Epithelial cell of proximal tubule (primary cell): Measurements from ENCODE around the gene STON1. TPM values are rescaled to one million over a fixed set of nuclear protein-coding genes. Genes with fewer than 3 reads are reported as not detected.

Experiments used
- DNase-seq: peaks from one replicate; pipeline ENCODE4 v3.0.0-alpha.2; 2011; ENCODE audit warnings: low read depth
- H3K4me3 ChIP-seq: 2 replicates; pipeline ENCODE4 v1.5.1; 2011; ENCODE audit warnings: low read depth, mild to moderate bottlenecking, low read length
- total RNA-seq: library from RNA; depleted of rRNA; stranded (reverse); fragments of >200 nt; gene quantifications from 2 replicates; pipeline ENCODE4 v1.2.3, GENCODE V29; 2015
- TF ChIP-seq, protein P1 (sequence below): conservative IDR thresholded peaks from 2 replicates; pipeline ENCODE4 v1.5.1; 2012; ENCODE audit warnings: low read depth, mild to moderate bottlenecking, low read length

STON1 gene
- total RNA-seq, 1 donor from 2014 or later: 2.0 TPM

DNA sequence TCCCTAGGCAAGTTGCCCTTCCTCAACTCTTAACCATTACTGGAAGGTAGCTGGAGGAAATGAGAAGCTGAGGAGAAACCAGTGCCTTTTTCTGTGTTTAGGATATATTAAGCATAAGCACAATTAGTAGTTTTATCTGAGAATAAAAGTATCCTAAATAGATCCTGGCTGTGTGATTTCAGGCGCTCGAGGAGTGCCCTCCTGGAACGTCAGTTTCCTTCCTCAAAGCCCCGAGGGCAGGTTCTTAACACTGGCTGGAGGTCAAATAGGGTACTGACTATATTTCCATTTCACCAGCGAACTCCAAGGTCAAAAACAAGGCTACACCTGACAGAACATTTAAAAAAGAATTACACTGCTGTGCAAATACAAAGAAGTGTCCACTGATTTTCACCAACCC lies 1.5 kb upstream of the STON1 start:
- TF ChIP-seq, protein P1, sequence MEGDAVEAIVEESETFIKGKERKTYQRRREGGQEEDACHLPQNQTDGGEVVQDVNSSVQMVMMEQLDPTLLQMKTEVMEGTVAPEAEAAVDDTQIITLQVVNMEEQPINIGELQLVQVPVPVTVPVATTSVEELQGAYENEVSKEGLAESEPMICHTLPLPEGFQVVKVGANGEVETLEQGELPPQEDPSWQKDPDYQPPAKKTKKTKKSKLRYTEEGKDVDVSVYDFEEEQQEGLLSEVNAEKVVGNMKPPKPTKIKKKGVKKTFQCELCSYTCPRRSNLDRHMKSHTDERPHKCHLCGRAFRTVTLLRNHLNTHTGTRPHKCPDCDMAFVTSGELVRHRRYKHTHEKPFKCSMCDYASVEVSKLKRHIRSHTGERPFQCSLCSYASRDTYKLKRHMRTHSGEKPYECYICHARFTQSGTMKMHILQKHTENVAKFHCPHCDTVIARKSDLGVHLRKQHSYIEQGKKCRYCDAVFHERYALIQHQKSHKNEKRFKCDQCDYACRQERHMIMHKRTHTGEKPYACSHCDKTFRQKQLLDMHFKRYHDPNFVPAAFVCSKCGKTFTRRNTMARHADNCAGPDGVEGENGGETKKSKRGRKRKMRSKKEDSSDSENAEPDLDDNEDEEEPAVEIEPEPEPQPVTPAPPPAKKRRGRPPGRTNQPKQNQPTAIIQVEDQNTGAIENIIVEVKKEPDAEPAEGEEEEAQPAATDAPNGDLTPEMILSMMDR: no peak

GRCh38 chr2:48529194-48529593 lies 760 bp upstream of the STON1 start:
- no peak overlapping the region for H3K4me3 ChIP-seq
- TF ChIP-seq, protein P1: no peak
- DNase-seq: no peak

More for the DNA sequence above, 1.5 kb upstream of the STON1 start:
- no peak overlapping the region for H3K4me3 ChIP-seq
- no peak for DNase-seq

DNA sequence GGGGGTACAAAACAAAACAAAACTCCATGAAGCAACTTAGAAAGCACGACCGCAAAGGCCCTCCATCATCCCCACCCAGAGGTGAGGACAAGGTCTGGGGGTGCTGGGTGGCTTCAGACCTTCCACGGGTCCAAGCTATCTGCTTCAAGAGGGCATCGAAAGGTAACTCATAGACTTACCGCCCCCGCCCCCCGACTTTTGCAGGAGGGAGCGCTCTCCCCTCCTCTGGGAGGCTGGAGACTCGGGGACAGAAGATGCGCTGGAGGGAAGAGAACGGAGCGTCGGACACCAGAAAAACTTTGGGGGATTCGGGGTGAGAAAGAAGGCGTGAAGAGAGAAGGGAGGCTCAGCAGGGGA lies 300 bp upstream of the STON1 start:
- TF ChIP-seq, protein P1: no peak
- H3K4me3 ChIP-seq: peak overlapping the region; percentile 68
- no peak for DNase-seq

GRCh38 chr2:48531141-48531648 lies 1.2 kb downstream of the STON1 start:
- TF ChIP-seq, protein P1: no peak
- DNase-seq: no peak
- H3K4me3 ChIP-seq: peak overlapping the region; percentile 68

- no peak for DNase-seq
- H3K4me3 ChIP-seq: no peak overlapping the region
- TF ChIP-seq, protein P1: no peak
Measured at GRCh38 chr2:48532174-48532573, 2.2 kb downstream of the STON1 start.

DNA sequence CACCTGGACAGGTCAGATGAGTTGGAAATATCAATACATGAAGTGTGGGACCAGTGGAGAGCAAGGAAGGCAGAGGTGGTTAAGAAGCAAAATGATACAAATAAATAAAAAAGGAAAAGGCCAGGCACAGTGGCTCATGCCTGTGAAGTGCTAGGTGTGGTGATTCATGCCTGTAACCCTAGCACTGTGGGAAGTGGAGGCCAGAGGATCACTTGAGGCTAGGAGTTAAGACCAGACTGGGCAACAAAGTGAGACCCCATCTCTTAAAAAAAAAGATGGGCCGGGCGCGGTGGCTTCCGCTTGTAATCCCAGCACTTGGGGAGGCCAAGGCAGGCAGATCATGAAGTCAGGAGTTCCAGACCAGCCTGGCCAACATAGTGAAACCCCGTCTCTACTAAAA lies 2.9 kb downstream of the STON1 start:
- no peak overlapping the region for H3K4me3 ChIP-seq
- DNase-seq: no peak
- TF ChIP-seq, protein P1: no peak

- TF ChIP-seq, protein P1: no peak
- no peak overlapping the region for H3K4me3 ChIP-seq
- no peak for DNase-seq
Measured at GRCh38 chr2:48534781-48535180, 4.8 kb downstream of the STON1 start.
